ENCODE data around the gene VSTM5.
A peak's percentile ranks its signal among the peaks of the same experiment; 100 is the strongest.
"Not testable (repeated sequence)": the region's sequence is repeated elsewhere in the genome, so short reads cannot be mapped to it uniquely, and the experiment has no call there.

VSTM5 gene

GRCh38 chr11:93796441-93797231 is 53.8 kb downstream of the VSTM5 start:
- no peak for DNase-seq (ENCODE audit: low spot score)

GRCh38 chr11:93791493-93791892 is 58.9 kb downstream of the VSTM5 start:
- no peak for DNase-seq (ENCODE audit: low spot score)

- no peak for DNase-seq (ENCODE audit: low spot score)
Measured at GRCh38 chr11:93784935-93785360, 65.5 kb downstream of the VSTM5 start.

GRCh38 chr11:93784145-93784934 is 66.1 kb downstream of the VSTM5 start, which contains the start of gene MED17:
Gene MED17 (plus strand): TSS chr11:93784282. CDS start chr11:93784514, 232 bp downstream.
- peak; percentile 99 for DNase-seq (ENCODE audit: low spot score)

GRCh38 chr11:93783765-93784144 is 66.7 kb downstream of the VSTM5 start:
- DNase-seq (ENCODE audit: low spot score) = peak; percentile 13

- DNase-seq (ENCODE audit: low spot score) = no peak
Measured at GRCh38 chr11:93783362-93783761, 67.1 kb downstream of the VSTM5 start.

- DNase-seq (ENCODE audit: low spot score) = no peak
Measured at GRCh38 chr11:93775289-93775688, 75.1 kb downstream of the VSTM5 start.

GRCh38 chr11:93774560-93774959 is 75.9 kb downstream of the VSTM5 start:
- not testable (repeated sequence) for DNase-seq (ENCODE audit: low spot score)

- DNase-seq (ENCODE audit: low spot score) = no peak
Measured at GRCh38 chr11:93773601-93774200, 76.7 kb downstream of the VSTM5 start.

- no peak for DNase-seq (ENCODE audit: low spot score)
Measured at GRCh38 chr11:93773045-93773477, 77.4 kb downstream of the VSTM5 start.

- no peak for DNase-seq (ENCODE audit: low spot score)
Measured at GRCh38 chr11:93772123-93772522, 78.3 kb downstream of the VSTM5 start.

- no peak for DNase-seq (ENCODE audit: low spot score)
Measured at GRCh38 chr11:93770160-93770559, 80.3 kb downstream of the VSTM5 start.

Measured in AG20443 (cell line).